NB4 (cell line): Measurements from ENCODE around the gene MAP3K5.

Experiments used
- DNase-seq: peaks from one replicate; pipeline ENCODE4 v3.0.0; 2010; ENCODE audit warnings: low read depth
- H3K4me3 ChIP-seq: one replicate; pipeline ENCODE4 v1.5.1; 2011; ENCODE audit warnings: mild to moderate bottlenecking, low read depth, low read length, moderate library complexity
- MAX ChIP-seq: IDR thresholded peaks from 2 replicates; pipeline ENCODE4 v1.6.1; 2011; ENCODE audit warnings: low read depth, low read length
- MYC ChIP-seq: IDR thresholded peaks from 2 replicates; pipeline ENCODE4 v1.6.1; 2011; ENCODE audit warnings: low read depth, low read length
- POLR2A ChIP-seq: IDR thresholded peaks from 2 replicates; pipeline ENCODE4 v1.6.1; 2011; ENCODE audit warnings: mild to moderate bottlenecking; ENCODE audit not compliant: insufficient read length; ENCODE audit errors: extremely low read depth
- TF ChIP-seq, protein P1 (sequence below): IDR thresholded peaks from one replicate; pipeline ENCODE4 v1.5.1; 2012; ENCODE audit warnings: low read depth, low read length

MAP3K5 gene

GRCh38 chr6:136658711-136659110 lies 133.6 kb downstream of the MAP3K5 start:
- TF ChIP-seq, protein P1, sequence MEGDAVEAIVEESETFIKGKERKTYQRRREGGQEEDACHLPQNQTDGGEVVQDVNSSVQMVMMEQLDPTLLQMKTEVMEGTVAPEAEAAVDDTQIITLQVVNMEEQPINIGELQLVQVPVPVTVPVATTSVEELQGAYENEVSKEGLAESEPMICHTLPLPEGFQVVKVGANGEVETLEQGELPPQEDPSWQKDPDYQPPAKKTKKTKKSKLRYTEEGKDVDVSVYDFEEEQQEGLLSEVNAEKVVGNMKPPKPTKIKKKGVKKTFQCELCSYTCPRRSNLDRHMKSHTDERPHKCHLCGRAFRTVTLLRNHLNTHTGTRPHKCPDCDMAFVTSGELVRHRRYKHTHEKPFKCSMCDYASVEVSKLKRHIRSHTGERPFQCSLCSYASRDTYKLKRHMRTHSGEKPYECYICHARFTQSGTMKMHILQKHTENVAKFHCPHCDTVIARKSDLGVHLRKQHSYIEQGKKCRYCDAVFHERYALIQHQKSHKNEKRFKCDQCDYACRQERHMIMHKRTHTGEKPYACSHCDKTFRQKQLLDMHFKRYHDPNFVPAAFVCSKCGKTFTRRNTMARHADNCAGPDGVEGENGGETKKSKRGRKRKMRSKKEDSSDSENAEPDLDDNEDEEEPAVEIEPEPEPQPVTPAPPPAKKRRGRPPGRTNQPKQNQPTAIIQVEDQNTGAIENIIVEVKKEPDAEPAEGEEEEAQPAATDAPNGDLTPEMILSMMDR = no peak
- TF ChIP-seq MYC = no peak
- TF ChIP-seq POLR2A = no peak
- no peak for TF ChIP-seq MAX
- DNase-seq = no peak
- H3K4me3 ChIP-seq = no peak overlapping the region

- no peak for DNase-seq
- H3K4me3 ChIP-seq = no peak overlapping the region
- TF ChIP-seq MAX (no peak), POLR2A (no peak), MYC (no peak)
- TF ChIP-seq, protein P1 = no peak
Measured at GRCh38 chr6:136657666-136658065, 134.6 kb downstream of the MAP3K5 start.

- H3K4me3 ChIP-seq = no peak overlapping the region
- TF ChIP-seq MYC (no peak), MAX (no peak), POLR2A (no peak)
- TF ChIP-seq, protein P1 = no peak
- no peak for DNase-seq
Measured at GRCh38 chr6:136656121-136656520, 136.2 kb downstream of the MAP3K5 start.

- no peak overlapping the region for H3K4me3 ChIP-seq
- DNase-seq = no peak
Measured at GRCh38 chr6:136655239-136656014, 136.8 kb downstream of the MAP3K5 start.

GRCh38 chr6:136654086-136654485 lies 138.2 kb downstream of the MAP3K5 start:
- no peak for DNase-seq
- TF ChIP-seq MYC = no peak
- TF ChIP-seq, protein P1 = no peak
- no peak for TF ChIP-seq POLR2A
- TF ChIP-seq MAX = no peak
- H3K4me3 ChIP-seq = no peak overlapping the region

More at GRCh38 chr6:136655239-136656014, 136.8 kb downstream of the MAP3K5 start:
- TF ChIP-seq MAX (no peak), MYC (no peak), POLR2A (no peak)
- TF ChIP-seq, protein P1 = no peak
